HEK293T (cell line): ENCODE measurements around the gene RAPGEF4.

Experiments used
- FOXA1 ChIP-seq: fragments of 450-650 bp; IDR thresholded peaks from 2 replicates; pipeline ENCODE4 v1.6.1; 2016; ENCODE audit warnings: mild to moderate bottlenecking
- FOXM1 ChIP-seq: fragments of 450-650 bp; IDR thresholded peaks from 2 replicates; pipeline ENCODE4 v1.6.1; 2017; ENCODE audit warnings: mild to moderate bottlenecking, borderline replicate concordance
- NFRKB ChIP-seq: fragments of 450-650 bp; IDR thresholded peaks from 2 replicates; pipeline ENCODE4 v1.6.1; 2016; ENCODE audit warnings: mild to moderate bottlenecking, moderate library complexity
- SP1 ChIP-seq: fragments of 450-650 bp; IDR thresholded peaks from 2 replicates; pipeline ENCODE4 v1.6.1; 2017
- SUZ12 ChIP-seq: fragments of 450-650 bp; IDR thresholded peaks from 2 replicates; pipeline ENCODE4 v1.6.1; 2016; ENCODE audit warnings: mild to moderate bottlenecking
- TARDBP ChIP-seq: fragments of 450-650 bp; IDR thresholded peaks from 2 replicates; pipeline ENCODE4 v1.6.1; 2016
- TF ChIP-seq, protein P1 (sequence below): fragments of 450-650 bp; IDR thresholded peaks from 2 replicates; pipeline ENCODE4 v1.6.1; 2016

DNA sequence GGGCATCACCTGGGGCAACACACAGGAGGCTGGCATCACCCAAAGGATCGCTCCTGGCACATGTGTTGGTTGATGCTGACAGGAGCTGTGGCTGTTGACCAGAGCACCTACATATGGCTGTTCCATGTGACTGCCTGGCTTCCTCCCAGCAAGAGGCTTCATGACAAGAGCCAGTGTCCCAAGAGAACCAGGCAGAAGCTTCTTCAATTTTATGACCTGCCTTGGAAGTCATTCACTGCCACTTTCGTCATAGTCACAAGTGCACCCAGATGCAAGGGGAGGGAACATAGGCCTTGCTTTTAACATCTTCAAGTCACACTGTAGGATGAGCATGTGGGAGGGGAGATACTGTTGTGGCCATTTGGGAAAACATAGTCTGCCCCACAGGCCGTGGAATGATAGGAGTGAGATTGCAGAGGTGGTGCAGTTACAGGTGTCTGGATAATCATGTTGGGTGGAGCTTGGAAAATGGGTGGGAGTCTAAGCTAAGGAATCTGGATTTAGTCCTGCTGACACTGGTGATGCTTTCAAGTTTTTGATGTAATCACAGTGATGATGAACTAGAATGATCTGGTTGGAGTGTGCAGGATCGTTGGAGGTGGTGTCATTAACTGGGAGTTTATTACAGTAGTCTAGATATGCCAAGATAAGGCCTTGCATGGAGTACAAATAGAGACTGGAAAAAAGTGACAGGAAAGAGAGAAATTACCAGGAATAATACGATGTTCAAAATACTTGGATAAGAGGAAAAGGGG lies 107.0 kb downstream of the RAPGEF4 start:
- TF ChIP-seq, protein P1, sequence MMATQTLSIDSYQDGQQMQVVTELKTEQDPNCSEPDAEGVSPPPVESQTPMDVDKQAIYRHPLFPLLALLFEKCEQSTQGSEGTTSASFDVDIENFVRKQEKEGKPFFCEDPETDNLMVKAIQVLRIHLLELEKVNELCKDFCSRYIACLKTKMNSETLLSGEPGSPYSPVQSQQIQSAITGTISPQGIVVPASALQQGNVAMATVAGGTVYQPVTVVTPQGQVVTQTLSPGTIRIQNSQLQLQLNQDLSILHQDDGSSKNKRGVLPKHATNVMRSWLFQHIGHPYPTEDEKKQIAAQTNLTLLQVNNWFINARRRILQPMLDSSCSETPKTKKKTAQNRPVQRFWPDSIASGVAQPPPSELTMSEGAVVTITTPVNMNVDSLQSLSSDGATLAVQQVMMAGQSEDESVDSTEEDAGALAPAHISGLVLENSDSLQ = no peak
- no peak for TF ChIP-seq NFRKB
- TF ChIP-seq FOXM1 = no peak
- no peak for TF ChIP-seq SP1
- no peak for TF ChIP-seq FOXA1
- no peak for TF ChIP-seq TARDBP
- TF ChIP-seq SUZ12 = no peak
